ENCODE results near the gene LAMA2.
"Not testable (repeated sequence)": the region's sequence is repeated elsewhere in the genome, so short reads cannot be mapped to it uniquely, and the experiment has no call there.

- not testable (repeated sequence) for TF ChIP-seq POLR2A, CTCF (IDR thresholded peaks at IDR 0.05)
Observed at GRCh38 chr6:129172279-129172995, 289.5 kb downstream of the LAMA2 start.
